GM19328 (cell line): ENCODE results near the gene NFYC.
"Not testable (repeated sequence)": the region's sequence is repeated elsewhere in the genome, so short reads cannot be mapped to it uniquely, and the experiment has no call there.

Experiments
- ATAC-seq: cut with Tn5 transposase; IDR thresholded peaks from one replicate; pipeline ENCODE4 v1.9.1; 2021; ENCODE audit warnings: mild to moderate bottlenecking, moderate library complexity; ENCODE audit not compliant: unreplicated experiment

The NFYC gene

GRCh38 chr1:40704817-40705733, 13.6 kb downstream of the NFYC start:
- no peak for ATAC-seq

- no peak for ATAC-seq
These were observed 15.1 kb downstream of the NFYC start for GRCh38 chr1:40706626-40707025.

GRCh38 chr1:40708750-40709099, 17.2 kb downstream of the NFYC start:
- peak; percentile 66 for ATAC-seq

GRCh38 chr1:40709100-40709801, 17.7 kb downstream of the NFYC start:
- peak; percentile 83 for ATAC-seq

GRCh38 chr1:40709802-40710278, 18.3 kb downstream of the NFYC start:
- ATAC-seq: no peak

- ATAC-seq: no peak
These were observed 19.2 kb downstream of the NFYC start for GRCh38 chr1:40710581-40711315.

- ATAC-seq: no peak
These were observed 20.2 kb downstream of the NFYC start for GRCh38 chr1:40711465-40712404.

GRCh38 chr1:40712405-40712944, 21.0 kb downstream of the NFYC start:
- no peak for ATAC-seq

GRCh38 chr1:40712997-40713396, 21.5 kb downstream of the NFYC start:
- no peak for ATAC-seq

GRCh38 chr1:40715491-40716059, 24.1 kb downstream of the NFYC start:
- no peak for ATAC-seq

- ATAC-seq: no peak
These were observed 25.6 kb downstream of the NFYC start for GRCh38 chr1:40717065-40717464.

GRCh38 chr1:40717955-40718354, 26.5 kb downstream of the NFYC start:
- no peak for ATAC-seq

- ATAC-seq: no peak
These were observed 29.0 kb downstream of the NFYC start for GRCh38 chr1:40720493-40720892.

- ATAC-seq: no peak
These were observed 31.1 kb downstream of the NFYC start for GRCh38 chr1:40722622-40723021.

GRCh38 chr1:40723196-40723955, 31.9 kb downstream of the NFYC start:
- no peak for ATAC-seq

- ATAC-seq: not testable (repeated sequence)
These were observed 36.2 kb downstream of the NFYC start for GRCh38 chr1:40727662-40728061.

- ATAC-seq: not testable (repeated sequence)
These were observed 37.9 kb downstream of the NFYC start for GRCh38 chr1:40729316-40729862.

GRCh38 chr1:40732756-40733301, 41.3 kb downstream of the NFYC start:
- no peak for ATAC-seq
